Lower leg skin (tissue), 4 donors: Measurements from ENCODE around the gene EFCAB8. TPM values are rescaled to one million over a fixed set of nuclear protein-coding genes. Genes with fewer than 3 reads are reported as not detected.

Experiments
- DNase-seq, 2 donors: peaks; one replicate each; pipeline ENCODE4 v3.0.0-alpha.2; 2019; ENCODE audit warnings: low spot score in 2 of 2
- H3K4me3 ChIP-seq: fragments of 200-600 bp; sonication (generic); 2 replicates; pipeline ENCODE4 v1.5.1; 2017; ENCODE audit warnings: mild to moderate bottlenecking, low read depth; ENCODE audit not compliant: poor library complexity, severe bottlenecking
- CTCF ChIP-seq, 3 donors: fragments of 450-650 bp; IDR thresholded peaks; one replicate each; pipeline ENCODE4 v1.5.1; 2016; ENCODE audit warnings: antibody characterized with exemption in 3 of 3, mild to moderate bottlenecking in 3 of 3, moderate library complexity in 2 of 3
- POLR2A ChIP-seq, 2 donors: fragments of 450-650 bp; IDR thresholded peaks; one replicate each; pipeline ENCODE4 v1.6.1; 2016 to 2017; ENCODE audit warnings: antibody characterized with exemption in 2 of 2, mild to moderate bottlenecking in 1 of 2, moderate library complexity in 1 of 2
- WGBS, 2 donors: methylation state at CpG; one replicate each; pipeline ENCODE4 v1.1.5; 2018; 5-methylcytosine and 5-hydroxymethylcytosine counted together
- intact Hi-C: fragments of 100-400 bp; cut with DNase I; formaldehyde crosslinking; loops from one replicate; pipeline ENCODE4 v1.15.0; 2023; ENCODE audit warnings: low total_unique reads
- total RNA-seq, 4 donors: library from RNA; depleted of rRNA; stranded (reverse); fragments of >200 nt; gene quantifications; one replicate each; pipeline ENCODE4 v1.1.0, GENCODE V29; 2016

EFCAB8 gene
- total RNA-seq, 4 donors from 2014 or later = not detected

DNA sequence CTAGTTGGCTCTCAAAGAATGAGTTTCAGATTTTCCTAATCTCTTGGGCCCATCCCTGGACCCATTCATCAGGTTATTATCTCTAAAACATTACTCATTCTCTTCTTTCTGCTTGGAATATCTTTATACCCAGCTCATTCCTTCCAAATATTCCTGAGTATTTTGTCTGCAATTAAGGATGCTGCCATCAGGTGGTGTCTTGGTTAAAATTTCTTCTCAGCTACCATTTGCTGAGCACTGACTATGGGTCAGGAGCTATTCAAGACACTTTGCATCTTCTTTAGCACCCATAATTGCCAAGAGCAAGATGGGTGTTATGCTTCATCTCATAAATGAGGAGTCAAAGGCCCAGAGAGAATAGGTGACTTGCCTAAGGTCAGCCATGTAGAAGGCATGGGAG, 137.1 kb downstream of the EFCAB8 start:
- DNase-seq = no peak
- H3K4me3 ChIP-seq = no peak overlapping the region
- TF ChIP-seq POLR2A (IDR thresholded peaks at IDR 0.05) (no peak), CTCF (IDR thresholded peaks at IDR 0.05) (no peak)
- intact Hi-C loops = no loop called here

DNA sequence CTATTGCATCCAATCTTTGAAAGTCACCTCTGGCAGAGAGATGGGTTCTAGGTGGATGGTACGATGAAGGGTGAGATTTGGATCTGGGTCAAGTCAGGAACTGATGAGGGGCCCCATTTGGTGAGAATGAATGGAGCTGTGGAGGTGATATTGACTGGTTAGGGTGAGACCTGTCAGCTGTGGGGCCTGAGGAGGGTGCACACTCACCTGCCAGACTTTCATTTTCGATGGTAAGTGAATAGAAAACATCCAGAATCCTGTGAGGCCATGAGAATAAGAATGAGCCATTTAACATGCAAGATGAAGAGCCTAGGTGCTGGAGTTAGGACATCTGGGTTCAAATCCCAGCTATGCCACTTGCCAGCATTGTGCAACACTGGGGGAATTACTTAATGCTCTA, 138.7 kb downstream of the EFCAB8 start:
- DNase-seq = no peak
- TF ChIP-seq CTCF (IDR thresholded peaks at IDR 0.05) (no peak), POLR2A (IDR thresholded peaks at IDR 0.05) (no peak)
- no peak overlapping the region for H3K4me3 ChIP-seq
- 68 to 72% methylated on average over 2 of the region's 2 CpGs for WGBS, 2 donors
- intact Hi-C loops = no loop called here

DNA sequence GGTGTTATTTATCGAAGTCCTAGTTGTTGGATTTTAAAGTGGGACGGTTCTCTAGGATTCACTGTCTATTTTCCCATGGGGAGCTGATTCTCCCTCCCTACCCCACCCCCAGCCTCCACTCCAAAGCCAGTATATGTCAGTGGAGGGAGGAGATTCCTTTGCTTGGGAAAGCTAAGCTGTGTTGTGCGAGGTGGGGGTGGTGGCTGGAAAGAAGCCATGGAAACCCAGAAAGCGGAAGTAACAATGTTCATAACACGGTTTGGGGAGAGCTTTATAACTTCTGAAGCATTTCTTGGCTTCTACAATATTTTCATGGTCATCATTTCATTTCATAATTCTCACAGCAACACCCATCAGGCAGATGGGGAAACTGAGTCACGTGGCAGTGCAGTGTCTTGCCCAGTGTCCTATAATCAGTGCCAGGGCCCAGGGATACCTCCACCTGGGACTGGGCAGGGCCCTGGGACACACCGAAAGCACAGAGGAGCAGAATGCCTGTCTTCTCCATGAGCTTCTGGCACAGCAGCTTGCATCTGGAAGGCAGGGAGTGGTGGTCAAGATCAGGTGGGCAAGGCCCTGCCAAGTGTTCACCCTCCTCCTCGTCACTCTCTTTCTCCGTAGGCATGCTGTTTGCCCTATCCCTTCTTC, 141.0 kb downstream of the EFCAB8 start:
- DNase-seq = no peak
- no peak for TF ChIP-seq CTCF (IDR thresholded peaks at IDR 0.05)
- no peak for TF ChIP-seq POLR2A (IDR thresholded peaks at IDR 0.05)
- WGBS, 2 donors = 59 to 62% methylated on average over 9 of the region's 9 CpGs
- intact Hi-C loops = no loop called here
- H3K4me3 ChIP-seq = no peak overlapping the region

DNA sequence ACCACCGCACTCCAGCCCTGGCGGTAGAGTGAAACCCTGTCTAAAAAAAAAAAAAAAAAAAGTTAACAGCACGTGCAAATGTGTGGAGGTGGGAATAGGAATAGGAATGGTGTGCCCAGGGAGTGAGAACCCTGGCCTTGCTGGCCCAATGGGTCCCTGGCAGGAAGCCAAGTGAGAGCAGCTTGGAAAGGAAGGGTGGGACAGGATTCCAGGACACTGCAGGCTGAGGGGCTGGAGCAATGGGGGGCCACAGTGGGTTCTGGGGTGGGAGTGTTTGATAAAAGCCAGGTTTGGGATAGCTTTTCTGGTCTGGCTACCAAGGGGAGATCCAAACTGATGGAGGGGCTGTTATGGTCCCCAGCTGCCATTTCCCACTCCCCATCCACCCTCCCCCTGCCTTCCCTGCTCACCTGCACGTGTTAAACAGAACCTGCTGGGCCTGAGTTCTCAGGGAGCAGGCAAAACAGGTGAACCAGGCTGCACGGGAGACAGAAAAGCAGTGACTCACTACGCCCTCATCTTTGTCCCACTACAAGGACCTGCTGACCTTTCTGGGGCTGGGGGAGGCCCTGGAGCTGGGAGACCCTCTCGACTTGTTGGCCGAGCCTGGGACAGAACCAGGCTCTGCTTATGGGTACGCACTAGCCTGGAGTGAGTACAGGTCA, 142.2 kb downstream of the EFCAB8 start:
- intact Hi-C loops = no loop called here
- TF ChIP-seq CTCF (IDR thresholded peaks at IDR 0.05) = no peak
- DNase-seq = no peak
- H3K4me3 ChIP-seq = no peak overlapping the region
- 53 to 61% methylated on average over 8 to 9 of the region's 9 CpGs for WGBS, 2 donors

DNA sequence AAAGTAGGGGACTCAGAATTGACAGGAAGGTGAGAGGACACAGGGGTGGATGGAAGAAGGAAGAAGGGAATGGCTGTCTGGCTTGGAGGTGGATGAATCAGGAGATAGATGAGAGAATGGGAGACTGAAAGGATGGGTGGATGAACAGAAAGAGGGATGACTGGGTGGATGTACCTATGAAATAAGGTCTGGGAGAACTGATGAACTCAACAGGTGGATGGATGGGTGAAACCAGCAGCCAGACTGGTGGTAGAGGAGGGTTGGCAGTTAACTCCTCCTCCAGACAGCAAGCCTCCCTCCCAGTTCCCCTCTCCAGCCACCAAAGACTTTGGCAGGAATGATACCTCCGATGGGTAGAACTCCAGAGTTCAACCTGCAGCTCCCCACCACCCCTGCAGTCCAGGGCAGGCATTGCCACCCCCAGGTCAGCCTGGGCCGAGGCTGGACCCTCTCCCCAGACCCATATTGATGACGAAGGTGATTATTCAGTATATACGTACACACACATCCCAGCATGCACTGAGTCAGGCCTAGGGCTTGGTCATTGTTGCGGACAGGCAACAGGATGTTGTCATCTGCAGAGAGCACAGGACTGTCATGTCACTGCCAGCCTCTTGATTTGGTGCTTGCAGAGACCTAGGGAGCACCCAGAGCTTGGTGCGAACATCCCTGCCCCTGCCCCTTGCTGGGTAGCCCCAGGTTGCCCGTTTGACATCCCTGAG, 143.5 kb downstream of the EFCAB8 start:
- DNase-seq = no peak
- intact Hi-C loops = no loop called here
- no peak overlapping the region for H3K4me3 ChIP-seq
- 69 to 81% methylated on average over 4 to 7 of the region's 7 CpGs for WGBS, 2 donors
- TF ChIP-seq CTCF (IDR thresholded peaks at IDR 0.05) = no peak
- no peak for TF ChIP-seq POLR2A (IDR thresholded peaks at IDR 0.05)
